HG03280 (cell line): ENCODE results near the gene PADI2.

Source experiments
- ATAC-seq: cut with Tn5 transposase; IDR thresholded peaks from one replicate; pipeline ENCODE4 v1.9.1; 2021; ENCODE audit warnings: mild to moderate bottlenecking, moderate library complexity; ENCODE audit not compliant: unreplicated experiment

Gene PADI2

GRCh38 chr1:17140279-17140678 is 21.0 kb upstream of the PADI2 start:
- ATAC-seq = no peak

GRCh38 chr1:17139637-17140036 is 20.4 kb upstream of the PADI2 start:
- ATAC-seq = no peak

- ATAC-seq = no peak
Measured at GRCh38 chr1:17137441-17137840, 18.2 kb upstream of the PADI2 start.

DNA sequence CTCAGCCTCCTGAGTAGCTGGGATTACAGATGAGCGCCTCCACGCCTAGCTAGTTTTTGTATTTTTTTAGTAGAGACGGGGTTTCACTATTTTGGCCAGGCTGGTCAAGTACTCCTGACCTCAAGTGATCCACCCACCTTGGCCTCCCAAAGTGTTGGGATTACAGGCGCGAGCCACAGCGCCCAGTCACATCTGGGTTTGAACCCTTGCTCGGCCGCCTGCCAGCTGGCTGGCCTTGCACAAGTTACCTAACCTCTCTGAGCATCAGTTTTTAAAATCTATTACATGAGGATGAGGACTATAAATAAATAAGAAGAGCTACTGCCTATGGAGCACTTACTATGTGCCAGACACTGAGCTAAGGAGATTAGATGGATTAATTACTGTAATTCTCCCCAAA is 17.7 kb upstream of the PADI2 start:
- ATAC-seq = no peak

DNA sequence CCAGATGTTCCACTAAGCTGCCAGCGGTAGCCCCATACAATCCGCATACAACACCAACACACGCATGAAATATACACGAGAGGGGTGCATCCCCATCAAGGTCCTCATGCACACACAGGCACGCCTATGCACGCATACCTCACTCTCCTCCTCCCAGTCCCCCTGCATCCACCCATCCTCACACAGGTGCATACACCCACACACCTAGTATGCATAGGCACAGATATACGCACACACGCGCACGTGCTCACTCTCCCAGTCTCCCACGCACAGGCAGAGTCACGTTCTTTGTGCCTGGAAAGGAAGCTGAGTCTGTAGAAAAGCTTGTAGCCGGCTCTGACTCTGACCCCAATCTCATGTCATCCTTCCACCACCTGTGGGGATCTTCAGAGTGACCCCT is 16.9 kb upstream of the PADI2 start:
- no peak for ATAC-seq

DNA sequence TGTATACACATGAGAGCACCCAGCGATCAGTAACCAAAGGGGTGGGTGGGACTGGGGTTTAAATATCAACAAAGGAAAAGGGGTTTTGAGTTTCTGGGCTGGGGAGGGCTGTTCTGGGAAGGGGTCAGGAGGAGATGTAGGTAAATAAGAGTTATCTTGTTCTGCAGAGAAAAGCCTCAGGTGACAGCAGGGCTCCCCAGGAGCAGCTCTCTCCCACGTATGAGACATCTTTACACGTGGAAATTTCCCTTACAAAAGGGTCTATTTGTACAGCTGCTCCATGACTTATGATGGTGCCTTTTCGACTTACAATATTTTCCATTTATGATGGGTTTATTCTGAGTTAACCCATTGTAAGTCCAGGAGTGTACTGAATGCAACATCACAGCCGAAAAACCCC is 16.3 kb upstream of the PADI2 start:
- ATAC-seq = no peak

DNA sequence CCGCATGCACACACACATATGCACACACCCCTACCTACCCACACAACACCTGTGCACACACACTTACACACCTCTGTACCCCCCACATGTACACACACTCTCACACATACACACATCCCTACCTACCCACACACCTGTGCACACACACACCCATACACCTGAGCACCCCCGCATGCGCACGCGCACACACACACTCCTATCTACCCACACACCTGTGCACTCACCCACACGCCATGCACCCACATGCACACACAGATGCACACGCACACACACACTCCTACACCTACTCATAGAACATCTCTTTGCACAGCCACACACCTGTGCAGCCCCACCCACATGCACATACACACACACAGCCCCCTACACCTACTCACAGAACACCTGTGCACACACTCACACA is 15.5 kb upstream of the PADI2 start:
- ATAC-seq = no peak

DNA sequence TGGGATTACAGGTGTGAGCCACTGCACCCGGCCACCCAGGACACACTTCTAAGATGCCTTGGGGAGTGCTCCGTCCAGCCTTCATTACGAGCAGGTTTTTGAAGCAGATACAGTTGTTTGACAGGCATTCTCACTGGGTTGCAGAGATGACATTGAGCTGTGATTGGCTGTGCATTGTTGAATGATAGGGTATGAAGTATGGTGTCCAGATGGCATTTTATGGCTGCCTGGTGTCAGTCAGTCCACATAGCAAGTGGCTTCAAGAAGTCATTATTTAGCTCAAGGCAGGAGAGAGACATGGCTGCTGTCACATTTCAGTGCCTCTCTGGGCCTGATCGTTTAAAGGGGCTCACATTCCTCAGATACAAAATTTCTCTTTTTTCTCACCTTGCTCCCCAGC is 14.8 kb upstream of the PADI2 start:
- no peak for ATAC-seq

GRCh38 chr1:17130138-17130635 is 10.9 kb upstream of the PADI2 start:
- no peak for ATAC-seq

DNA sequence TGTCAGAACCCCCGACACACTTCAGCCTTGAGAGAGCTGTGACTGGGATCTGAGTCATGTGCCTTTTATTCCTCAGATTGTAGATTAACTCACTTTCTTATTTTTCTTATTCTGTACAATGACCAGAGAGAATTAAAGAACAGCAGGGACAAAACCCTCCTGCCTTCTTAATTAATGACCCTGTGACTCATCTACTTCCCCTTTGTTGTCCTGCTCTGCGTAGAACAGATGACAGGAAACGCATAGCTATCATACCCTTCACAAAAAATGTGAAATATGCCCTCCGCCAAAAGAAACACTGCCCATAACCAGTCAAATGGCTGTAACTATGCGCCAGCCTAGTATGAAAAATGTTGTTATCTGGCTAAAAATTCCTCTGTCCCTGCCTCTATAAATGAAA is 9.1 kb upstream of the PADI2 start:
- no peak for ATAC-seq

- ATAC-seq = no peak
Measured at GRCh38 chr1:17125756-17126237, 6.5 kb upstream of the PADI2 start.

GRCh38 chr1:17123196-17124045 is 4.2 kb upstream of the PADI2 start:
- no peak for ATAC-seq

- no peak for ATAC-seq
Measured at GRCh38 chr1:17122521-17123164, 3.4 kb upstream of the PADI2 start.

DNA sequence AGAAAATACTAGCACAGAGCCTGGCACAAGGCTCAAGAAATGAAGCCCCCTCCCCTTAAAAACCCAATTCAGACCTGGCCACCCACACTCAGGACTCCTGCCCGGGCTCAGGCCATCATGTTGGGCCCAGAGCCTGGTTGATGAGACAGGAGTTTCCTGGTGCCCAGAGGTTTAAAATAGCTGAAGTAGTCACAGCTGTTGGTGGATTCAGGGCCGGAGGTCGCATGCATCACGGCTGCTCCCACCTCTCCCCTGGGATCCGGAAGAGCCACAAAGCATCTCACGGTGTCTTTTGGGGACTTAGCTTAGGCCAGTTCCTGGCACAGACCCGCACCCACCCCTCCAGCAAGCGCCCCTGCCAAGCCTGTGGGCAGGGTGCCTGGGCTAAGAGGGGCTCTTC is 2.6 kb upstream of the PADI2 start:
- ATAC-seq = no peak

- no peak for ATAC-seq
Measured at GRCh38 chr1:17120962-17121837, 1.9 kb upstream of the PADI2 start.

GRCh38 chr1:17120481-17120877 is 1.2 kb upstream of the PADI2 start:
- ATAC-seq = no peak

DNA sequence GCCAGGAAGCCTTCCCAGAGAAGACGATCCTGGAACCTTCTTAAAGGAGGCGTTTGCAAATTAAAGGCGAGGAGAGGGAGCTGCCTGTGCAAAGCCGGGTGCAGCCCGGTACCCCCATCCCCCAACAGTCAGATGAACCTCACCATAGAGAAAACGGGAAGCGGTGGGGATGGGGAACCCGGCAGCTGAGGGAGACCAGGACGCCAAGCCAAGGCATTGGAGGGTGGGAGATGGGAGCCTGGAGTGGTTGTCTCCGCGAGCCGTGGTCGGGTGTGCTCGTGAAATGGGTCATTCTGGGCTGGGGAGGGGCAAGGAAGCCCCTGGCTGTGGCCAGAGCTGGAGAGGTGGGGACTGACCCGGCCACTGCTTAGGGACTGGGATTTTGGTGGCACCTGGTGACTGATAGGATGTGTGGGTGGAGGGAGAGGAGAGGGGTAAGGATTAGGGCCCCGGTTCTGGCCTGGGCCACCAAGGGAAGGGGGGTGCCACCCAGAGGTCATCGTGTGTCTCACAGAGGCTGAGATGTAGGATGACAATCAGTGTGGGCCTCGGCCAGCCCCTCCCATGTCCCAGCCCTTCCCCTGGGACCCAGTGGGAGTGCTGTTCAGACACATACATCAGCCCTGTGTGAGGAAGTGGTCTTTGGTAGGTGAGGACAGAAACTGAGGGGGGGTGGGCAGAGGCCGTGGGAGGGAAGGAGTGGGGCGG is 676 bp upstream of the PADI2 start:
- no peak for ATAC-seq

DNA sequence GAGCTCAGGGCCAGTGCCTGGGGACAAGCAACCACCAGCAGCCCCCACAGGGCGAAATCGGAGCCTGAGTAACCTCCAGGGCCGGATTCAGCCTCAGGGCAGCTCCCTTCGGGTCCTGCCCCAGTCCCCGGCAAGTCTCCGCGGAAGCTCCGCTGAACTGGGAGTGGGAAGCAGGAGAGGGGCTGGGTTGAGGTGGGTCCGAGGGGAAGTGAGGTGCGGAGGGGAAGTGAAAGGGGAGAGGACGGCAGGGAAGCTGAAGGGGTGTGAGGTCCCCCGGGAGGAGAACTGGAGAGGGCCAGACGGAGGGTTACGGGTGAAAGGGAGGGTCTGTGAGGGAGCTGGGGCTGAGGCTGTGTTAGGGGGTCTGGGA is 560 bp downstream of the PADI2 start:
- no peak for ATAC-seq

- no peak for ATAC-seq
Measured at GRCh38 chr1:17118268-17118667, 983 bp downstream of the PADI2 start.

GRCh38 chr1:17117451-17118265 is 1.6 kb downstream of the PADI2 start:
- no peak for ATAC-seq
